Body of pancreas (tissue), 4 donors: Measurements from ENCODE around the gene SLC19A2.

ENCODE experiments used
- POLR2A ChIP-seq, 3 donors: fragments of 450-650 bp; IDR thresholded peaks; one replicate each; pipeline ENCODE4 v1.6.1; 2016; ENCODE audit warnings: antibody characterized with exemption in 3 of 3, mild to moderate bottlenecking in 2 of 3
- TF ChIP-seq, protein P1 (sequence below), 7 experiments: fragments of 450-650 bp in 4 of 7; fragments of 200-600 bp in 3 of 7; sonication (generic) in 3 of 7; IDR thresholded peaks; one replicate each; pipeline ENCODE4 v1.5.1; 2016 to 2019; ENCODE audit warnings: antibody characterized with exemption in 7 of 7

DNA sequence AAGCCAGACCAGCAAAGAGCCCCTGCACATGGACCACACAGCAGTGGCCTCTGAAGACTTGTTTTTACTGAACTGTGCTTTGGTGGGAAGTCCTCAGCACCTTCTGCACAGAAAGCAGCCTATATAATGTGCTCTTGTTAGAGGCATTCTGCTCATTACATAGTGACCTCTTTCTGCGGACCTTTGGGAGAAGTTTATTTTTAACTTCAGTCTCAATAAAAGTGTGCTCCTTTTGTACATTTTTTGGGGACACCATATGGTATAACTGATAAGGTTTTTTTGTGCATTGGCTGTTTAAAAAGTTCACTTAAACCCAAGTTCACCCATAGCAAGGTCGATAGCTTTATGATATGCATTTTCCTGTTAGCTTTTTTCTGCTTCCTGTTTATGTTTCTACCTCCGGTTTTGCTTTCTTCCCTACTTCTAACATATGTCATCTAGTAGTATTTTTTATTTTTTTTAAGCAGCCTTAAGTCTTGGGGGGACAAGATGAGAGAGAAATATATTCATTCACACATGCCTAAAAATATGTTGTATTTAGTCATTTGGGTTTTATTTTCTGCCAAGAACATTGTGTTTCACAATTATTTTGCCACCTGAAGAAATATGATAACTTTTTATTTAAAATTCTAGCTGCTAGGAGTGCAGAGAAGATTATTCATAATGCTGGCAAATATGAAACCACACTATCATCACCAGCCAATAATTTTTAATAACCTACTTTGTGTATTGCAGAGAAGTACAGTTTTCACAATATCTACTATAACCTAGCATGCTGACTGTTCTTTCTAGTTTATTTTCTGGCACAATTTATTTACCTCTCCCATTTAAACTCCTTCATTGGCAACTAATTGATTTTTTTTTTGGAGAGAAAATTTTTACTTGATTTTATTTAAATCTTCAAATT lies 22.9 kb upstream of the SLC19A2 start:
- TF ChIP-seq, protein P1, sequence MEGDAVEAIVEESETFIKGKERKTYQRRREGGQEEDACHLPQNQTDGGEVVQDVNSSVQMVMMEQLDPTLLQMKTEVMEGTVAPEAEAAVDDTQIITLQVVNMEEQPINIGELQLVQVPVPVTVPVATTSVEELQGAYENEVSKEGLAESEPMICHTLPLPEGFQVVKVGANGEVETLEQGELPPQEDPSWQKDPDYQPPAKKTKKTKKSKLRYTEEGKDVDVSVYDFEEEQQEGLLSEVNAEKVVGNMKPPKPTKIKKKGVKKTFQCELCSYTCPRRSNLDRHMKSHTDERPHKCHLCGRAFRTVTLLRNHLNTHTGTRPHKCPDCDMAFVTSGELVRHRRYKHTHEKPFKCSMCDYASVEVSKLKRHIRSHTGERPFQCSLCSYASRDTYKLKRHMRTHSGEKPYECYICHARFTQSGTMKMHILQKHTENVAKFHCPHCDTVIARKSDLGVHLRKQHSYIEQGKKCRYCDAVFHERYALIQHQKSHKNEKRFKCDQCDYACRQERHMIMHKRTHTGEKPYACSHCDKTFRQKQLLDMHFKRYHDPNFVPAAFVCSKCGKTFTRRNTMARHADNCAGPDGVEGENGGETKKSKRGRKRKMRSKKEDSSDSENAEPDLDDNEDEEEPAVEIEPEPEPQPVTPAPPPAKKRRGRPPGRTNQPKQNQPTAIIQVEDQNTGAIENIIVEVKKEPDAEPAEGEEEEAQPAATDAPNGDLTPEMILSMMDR (IDR thresholded peaks at IDR 0.05), result no peak
- TF ChIP-seq POLR2A (IDR thresholded peaks at IDR 0.05), result no peak
